ENCODE data around the gene G6PC1.
"Not testable (repeated sequence)": the region's sequence is repeated elsewhere in the genome, so short reads cannot be mapped to it uniquely, and the experiment has no call there.

The G6PC1 gene

DNA sequence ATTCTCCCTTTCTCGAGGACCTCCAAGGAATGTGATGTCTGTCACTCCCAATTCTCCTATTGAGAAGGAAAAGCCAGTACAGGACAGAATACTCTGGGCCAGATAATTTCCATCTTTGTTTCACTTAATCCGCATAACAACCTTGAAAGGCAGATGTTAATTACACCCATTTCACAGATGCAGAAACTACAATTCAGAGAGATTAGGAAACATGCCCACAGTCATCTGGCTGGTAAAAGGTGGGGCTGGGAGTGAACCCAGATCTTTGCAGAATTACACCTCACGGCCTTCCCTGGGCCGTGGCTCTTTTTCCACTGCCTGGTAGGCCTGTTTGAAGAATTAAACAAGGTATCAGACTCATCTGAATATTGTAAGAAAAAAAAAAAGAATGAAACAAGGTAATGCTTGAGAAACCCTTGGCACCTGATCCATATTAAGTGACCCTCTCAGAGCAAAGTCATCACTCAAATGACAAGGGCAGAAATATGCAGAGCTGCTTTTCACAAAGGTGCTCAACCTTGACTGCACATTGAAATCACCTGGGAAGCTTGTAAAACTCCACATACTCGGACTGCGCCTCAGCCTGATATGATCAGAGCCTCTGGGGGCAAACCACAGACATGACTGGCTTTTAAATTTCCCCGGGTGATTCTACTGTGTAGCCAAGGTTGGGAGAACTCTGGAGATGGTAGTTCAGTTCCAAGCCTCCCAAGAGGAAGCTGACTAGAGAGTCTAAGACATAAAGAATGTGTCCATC, 16.6 kb upstream of the G6PC1 start:
- Histone ChIP-seq H3K36me3 (ENCODE audit: insufficient read depth, low read length) (no peaks in the 10 kb centered on the region), H3K4me2 (ENCODE audit: low read length) (no peak overlapping the region), H3K27me3 (ENCODE audit: insufficient read depth, low read length) (peaks cover 4% of the 10 kb centered on the region; the same call in 1 of the 2 replicates), H3K4me1 (ENCODE audit: insufficient read depth, low read length, severe bottlenecking) (no peaks in the 10 kb centered on the region), H3K79me2 (ENCODE audit: insufficient read depth, low read length) (no peaks in the 10 kb centered on the region), H3K9me3 (ENCODE audit: low read length) (no peaks in the 10 kb centered on the region), H3K27ac (ENCODE audit: low read depth, low read length, poor library complexity, severe bottlenecking) (no peak overlapping the region), H3K9me2 (ENCODE audit: low read depth, low read length) (no peaks in the 10 kb centered on the region), H3K9ac (ENCODE audit: low read length) (no peak overlapping the region), H2AFZ (ENCODE audit: low read length) (no peak overlapping the region), H3F3A (ENCODE audit: insufficient read depth, low read length) (no peaks in the 10 kb centered on the region), H3K4me3 (ENCODE audit: low read depth, low read length, poor library complexity, severe bottlenecking) (no peak overlapping the region), H4K20me1 (ENCODE audit: insufficient read depth, low read length) (no peaks in the 10 kb centered on the region)
- TF ChIP-seq, protein P1, sequence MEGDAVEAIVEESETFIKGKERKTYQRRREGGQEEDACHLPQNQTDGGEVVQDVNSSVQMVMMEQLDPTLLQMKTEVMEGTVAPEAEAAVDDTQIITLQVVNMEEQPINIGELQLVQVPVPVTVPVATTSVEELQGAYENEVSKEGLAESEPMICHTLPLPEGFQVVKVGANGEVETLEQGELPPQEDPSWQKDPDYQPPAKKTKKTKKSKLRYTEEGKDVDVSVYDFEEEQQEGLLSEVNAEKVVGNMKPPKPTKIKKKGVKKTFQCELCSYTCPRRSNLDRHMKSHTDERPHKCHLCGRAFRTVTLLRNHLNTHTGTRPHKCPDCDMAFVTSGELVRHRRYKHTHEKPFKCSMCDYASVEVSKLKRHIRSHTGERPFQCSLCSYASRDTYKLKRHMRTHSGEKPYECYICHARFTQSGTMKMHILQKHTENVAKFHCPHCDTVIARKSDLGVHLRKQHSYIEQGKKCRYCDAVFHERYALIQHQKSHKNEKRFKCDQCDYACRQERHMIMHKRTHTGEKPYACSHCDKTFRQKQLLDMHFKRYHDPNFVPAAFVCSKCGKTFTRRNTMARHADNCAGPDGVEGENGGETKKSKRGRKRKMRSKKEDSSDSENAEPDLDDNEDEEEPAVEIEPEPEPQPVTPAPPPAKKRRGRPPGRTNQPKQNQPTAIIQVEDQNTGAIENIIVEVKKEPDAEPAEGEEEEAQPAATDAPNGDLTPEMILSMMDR (IDR thresholded peaks at IDR 0.05; ENCODE audit: low read length): no peak
- TF ChIP-seq EZH2 (IDR thresholded peaks at IDR 0.05; ENCODE audit: borderline replicate concordance, low read length): no peak

DNA sequence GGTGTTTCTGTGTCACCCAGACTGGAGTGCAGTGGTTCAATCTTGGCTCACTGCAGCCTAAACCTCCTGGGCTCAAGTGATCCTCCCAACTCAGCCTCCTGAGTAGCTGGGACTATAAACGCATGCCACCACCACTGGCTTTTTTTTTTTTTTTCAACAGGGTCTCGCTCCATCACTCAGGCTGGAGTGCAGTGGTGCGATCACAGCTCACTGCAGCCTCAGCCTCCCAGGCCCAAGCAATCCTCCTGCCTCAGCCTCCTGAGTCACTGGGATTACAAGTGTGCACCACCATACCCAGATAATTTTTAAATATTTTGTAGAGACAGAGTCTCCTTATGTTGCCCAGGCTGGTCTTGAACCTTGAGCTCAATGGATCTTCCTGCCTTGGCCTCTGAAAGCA, 14.8 kb upstream of the G6PC1 start:
- H2AFZ ChIP-seq (ENCODE audit: low read length); H3K27ac ChIP-seq (ENCODE audit: low read depth, low read length, poor library complexity, severe bottlenecking); H3K9me3 ChIP-seq (ENCODE audit: low read length); H3K9me2 ChIP-seq (ENCODE audit: low read depth, low read length); H4K20me1 ChIP-seq (ENCODE audit: insufficient read depth, low read length); H3K4me2 ChIP-seq (ENCODE audit: low read length); H3F3A ChIP-seq (ENCODE audit: insufficient read depth, low read length); H3K4me1 ChIP-seq (ENCODE audit: insufficient read depth, low read length, severe bottlenecking); H3K36me3 ChIP-seq (ENCODE audit: insufficient read depth, low read length); H3K27me3 ChIP-seq (ENCODE audit: insufficient read depth, low read length); H3K4me3 ChIP-seq (ENCODE audit: low read depth, low read length, poor library complexity, severe bottlenecking); H3K9ac ChIP-seq (ENCODE audit: low read length); H3K79me2 ChIP-seq (ENCODE audit: insufficient read depth, low read length): not testable (repeated sequence)

DNA sequence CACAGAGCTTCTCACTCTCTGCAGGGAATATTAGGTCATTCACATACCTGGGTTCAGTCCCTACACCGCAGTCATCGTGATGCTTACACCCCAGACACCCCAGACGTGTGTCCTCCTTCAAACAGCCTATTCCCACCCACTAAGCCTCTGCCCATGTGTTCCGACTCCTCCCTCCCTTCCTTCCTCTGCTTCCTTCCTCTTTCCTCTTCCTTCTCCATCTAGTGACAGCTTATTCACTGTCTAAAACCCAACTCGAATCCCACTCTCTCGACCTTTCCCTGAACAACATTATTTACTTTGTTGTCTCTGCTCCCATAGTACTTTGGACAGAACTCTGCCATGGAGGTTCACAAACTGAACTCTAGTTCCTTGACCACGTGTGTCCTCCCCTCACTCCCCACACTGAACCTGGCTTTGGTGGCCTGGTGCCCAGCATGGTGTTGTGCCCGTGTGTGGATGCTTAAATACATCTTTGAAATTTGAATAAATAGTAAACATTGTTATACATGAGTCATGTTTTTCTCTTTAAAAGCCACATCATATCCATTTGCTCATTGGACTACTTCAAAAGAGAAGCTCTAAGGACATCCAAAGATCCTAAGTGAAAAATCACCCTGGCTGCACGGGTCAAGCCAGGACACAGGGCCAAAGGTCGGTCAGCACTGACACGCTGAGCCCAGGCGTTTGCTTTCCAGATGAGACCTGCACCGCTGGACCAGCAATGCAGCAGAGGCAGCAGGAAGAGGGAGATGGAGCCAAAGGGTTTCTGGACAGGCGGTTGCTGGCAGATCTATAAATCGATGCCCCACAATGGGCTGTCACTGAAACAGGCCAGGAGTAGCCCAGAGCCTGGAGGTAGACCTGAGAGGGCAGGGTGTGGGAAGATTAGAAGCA, 14.1 kb upstream of the G6PC1 start:
- no peak overlapping the region for H3K27ac ChIP-seq (ENCODE audit: low read depth, low read length, poor library complexity, severe bottlenecking)
- no peaks in the 10 kb centered on the region for H3F3A ChIP-seq (ENCODE audit: insufficient read depth, low read length)
- H3K9me2 ChIP-seq (ENCODE audit: low read depth, low read length): no peaks in the 10 kb centered on the region
- H3K9ac ChIP-seq (ENCODE audit: low read length): no peak overlapping the region
- H3K79me2 ChIP-seq (ENCODE audit: insufficient read depth, low read length): no peaks in the 10 kb centered on the region
- no peak overlapping the region for H3K4me2 ChIP-seq (ENCODE audit: low read length)
- no peaks in the 10 kb centered on the region for H3K9me3 ChIP-seq (ENCODE audit: low read length)
- no peak overlapping the region for H3K4me3 ChIP-seq (ENCODE audit: low read depth, low read length, poor library complexity, severe bottlenecking)
- no peak overlapping the region for H2AFZ ChIP-seq (ENCODE audit: low read length)
- H4K20me1 ChIP-seq (ENCODE audit: insufficient read depth, low read length): no peaks in the 10 kb centered on the region
- no peaks in the 10 kb centered on the region for H3K36me3 ChIP-seq (ENCODE audit: insufficient read depth, low read length)
- peaks cover 7% of the 10 kb centered on the region; the same call in 1 of the 2 replicates for H3K27me3 ChIP-seq (ENCODE audit: insufficient read depth, low read length)
- TF ChIP-seq EZH2 (IDR thresholded peaks at IDR 0.05; ENCODE audit: borderline replicate concordance, low read length): no peak
- TF ChIP-seq, protein P1 (IDR thresholded peaks at IDR 0.05; ENCODE audit: low read length): no peak
- H3K4me1 ChIP-seq (ENCODE audit: insufficient read depth, low read length, severe bottlenecking): no peaks in the 10 kb centered on the region
